Spleen (tissue), 11 donors: Measurements from ENCODE around the gene EDDM3A. TPM values are rescaled to one million over a fixed set of nuclear protein-coding genes. Genes with fewer than 3 reads are reported as not detected.
"Not testable (repeated sequence)": the region's sequence is repeated elsewhere in the genome, so short reads cannot be mapped to it uniquely, and the experiment has no call there.

Experiments
- DNase-seq: peaks from one replicate; pipeline ENCODE4 v3.0.0-alpha.2; 2020
- H3K27ac ChIP-seq, 8 donors: fragments of 200-600 bp; sonication (generic) in 7 of 8; 1 replicate in 4 of 8; 2 replicates in 4 of 8; pipeline versions ENCODE4 v1.5.0 to v1.8.0; 2016 to 2021; ENCODE audit warnings: inconsistent platforms in 4 of 8, mild to moderate bottlenecking in 4 of 8, moderate library complexity in 1 of 8
- H3K27me3 ChIP-seq, 7 donors: fragments of 200-600 bp; sonication (generic) in 6 of 7; replicated peaks in 1 of 7; 1 replicate in 4 of 7; 2 replicates in 3 of 7; pipeline versions ENCODE4 v1.5.0 to v1.8.0; 2016 to 2021; ENCODE audit warnings: inconsistent platforms in 3 of 7, mild to moderate bottlenecking in 1 of 7
- H3K36me3 ChIP-seq, 6 donors: fragments of 200-600 bp; sonication (generic) in 5 of 6; 1 replicate in 4 of 6; 2 replicates in 2 of 6; pipeline versions ENCODE4 v1.5.0 to v1.8.0; 2016 to 2021; ENCODE audit warnings: inconsistent platforms in 2 of 6
- H3K4me1 ChIP-seq, 6 donors: fragments of 200-600 bp; sonication (generic) in 5 of 6; 1 replicate in 3 of 6; 2 replicates in 3 of 6; pipeline versions ENCODE4 v1.5.0 to v1.8.0; 2016 to 2021; ENCODE audit warnings: inconsistent platforms in 3 of 6
- H3K4me3 ChIP-seq, 8 donors: fragments of 200-600 bp; sonication (generic) in 7 of 8; 1 replicate in 4 of 8; 2 replicates in 4 of 8; pipeline versions ENCODE4 v1.5.0 to v1.8.0; 2016 to 2021; ENCODE audit warnings: inconsistent platforms in 4 of 8, mild to moderate bottlenecking in 4 of 8, moderate library complexity in 2 of 8
- H3K9me3 ChIP-seq, 8 donors: fragments of 200-600 bp; sonication (generic) in 7 of 8; 1 replicate in 4 of 8; 2 replicates in 4 of 8; pipeline versions ENCODE4 v1.5.0 to v1.8.0; 2016 to 2021; ENCODE audit warnings: inconsistent platforms in 4 of 8
- POLR2A ChIP-seq, 3 donors: fragments of 450-650 bp; IDR thresholded peaks; one replicate each; pipeline ENCODE4 v1.5.1; 2017; ENCODE audit warnings: antibody characterized with exemption in 3 of 3, mild to moderate bottlenecking in 1 of 3
- POLR2AphosphoS5 ChIP-seq, 3 donors: sonication (generic); formaldehyde crosslinking; IDR thresholded peaks; one replicate each; pipeline ENCODE4 v1.5.1; 2017; ENCODE audit warnings: antibody characterized with exemption in 3 of 3
- WGBS, 5 donors: extraction: QIAGEN DNeasy Blood & Tissue Kit in 3 of 5; methylation state at CpG; one replicate each; pipeline versions ENCODE4 v1.1.5 to v1.1.7; 2013 to 2018; 5-methylcytosine and 5-hydroxymethylcytosine counted together
- intact Hi-C: fragments of 100-400 bp; cut with DNase I; formaldehyde crosslinking; loops from one replicate; pipeline ENCODE4 v1.15.0; 2023; ENCODE audit warnings: low total_unique reads
- polyA plus RNA-seq, 3 donors: library from polyadenylated mRNA; stranded (reverse); fragments of 200-250 nt; gene quantifications; one replicate each; pipeline ENCODE4 v1.2.1, GENCODE V29; 2013
- total RNA-seq, 7 donors: library from RNA; depleted of rRNA in 3 of 7; stranded (reverse); fragments of >200 nt in 3 of 7; fragmentation: NEBNext Ultra II Directional in 4 of 7; extraction: Animal tissue kit (Norgen Biotek cat#: 25700) in 4 of 7; gene quantifications; one replicate each; pipeline versions ENCODE4 v1.1.0 to v1.2.1, GENCODE V29; 2016 to 2021
- TF ChIP-seq, protein P1 (sequence below), 11 experiments: fragments of 200-600 bp in 7 of 11; fragments of 450-650 bp in 4 of 11; sonication (generic) in 4 of 11; IDR thresholded peaks in 8 of 11; conservative IDR thresholded peaks in 3 of 11; 1 replicate in 7 of 11; 2 replicates in 4 of 11; pipeline versions ENCODE4 v1.4.0 to v1.8.0; 2016 to 2021; ENCODE audit warnings: antibody characterized with exemption in 11 of 11, inconsistent platforms in 4 of 11, mild to moderate bottlenecking in 1 of 11
- donor health status: healthy with polysubstance abuse.
- donor health status: DM: no; HTN: no; CAD: no; lungs with moderate emphysema.
- donor health status: DM: no; HTN: no; CAD: no.
- donor health status: Bipolar disorder and iron deficiency.
- donor health status: healthy.
- donor health status: DM: no; HTN: no; CAD: no.
- donor health status: DM: yes; HTN: yes; CAD: no.

The EDDM3A gene
- total and polyA plus RNA-seq, 10 donors: 0.24 TPM; not detected in 9

DNA sequence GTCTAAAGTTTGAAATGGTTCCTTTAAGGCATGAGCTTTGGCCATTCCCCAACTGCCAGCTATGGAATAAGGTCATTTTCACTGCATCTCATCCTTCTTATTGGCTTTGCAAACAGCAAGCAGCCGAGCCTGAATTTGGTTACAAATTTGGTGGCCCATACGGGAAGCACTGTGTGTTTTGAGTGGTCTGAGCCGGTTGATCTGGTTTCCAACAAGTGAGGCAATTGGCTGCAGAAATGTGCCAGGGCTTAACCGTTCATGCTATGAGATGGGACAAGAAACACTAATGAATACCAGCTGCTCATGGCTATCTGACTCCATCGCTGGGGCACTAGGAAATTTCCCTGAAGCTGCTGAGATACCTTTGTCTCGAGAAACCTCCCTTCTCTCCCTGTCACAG lies 9.3 kb downstream of the EDDM3A start:
- WGBS, 5 donors: 65 to 91% (median 81%) methylated on average over 6 of the region's 6 CpGs
- H3K4me3 ChIP-seq: no peak overlapping the region
- H3K27ac ChIP-seq: no peak overlapping the region
- H3K27me3 ChIP-seq: no peaks in the 10 kb centered on the region
- intact Hi-C loops: no loop called here
- no peaks in the 10 kb centered on the region for H3K36me3 ChIP-seq
- H3K9me3 ChIP-seq: peaks cover 7 to 29% (median 18%) of the 10 kb centered on the region in 8 donors
- DNase-seq: no peak
- TF ChIP-seq, protein P1, sequence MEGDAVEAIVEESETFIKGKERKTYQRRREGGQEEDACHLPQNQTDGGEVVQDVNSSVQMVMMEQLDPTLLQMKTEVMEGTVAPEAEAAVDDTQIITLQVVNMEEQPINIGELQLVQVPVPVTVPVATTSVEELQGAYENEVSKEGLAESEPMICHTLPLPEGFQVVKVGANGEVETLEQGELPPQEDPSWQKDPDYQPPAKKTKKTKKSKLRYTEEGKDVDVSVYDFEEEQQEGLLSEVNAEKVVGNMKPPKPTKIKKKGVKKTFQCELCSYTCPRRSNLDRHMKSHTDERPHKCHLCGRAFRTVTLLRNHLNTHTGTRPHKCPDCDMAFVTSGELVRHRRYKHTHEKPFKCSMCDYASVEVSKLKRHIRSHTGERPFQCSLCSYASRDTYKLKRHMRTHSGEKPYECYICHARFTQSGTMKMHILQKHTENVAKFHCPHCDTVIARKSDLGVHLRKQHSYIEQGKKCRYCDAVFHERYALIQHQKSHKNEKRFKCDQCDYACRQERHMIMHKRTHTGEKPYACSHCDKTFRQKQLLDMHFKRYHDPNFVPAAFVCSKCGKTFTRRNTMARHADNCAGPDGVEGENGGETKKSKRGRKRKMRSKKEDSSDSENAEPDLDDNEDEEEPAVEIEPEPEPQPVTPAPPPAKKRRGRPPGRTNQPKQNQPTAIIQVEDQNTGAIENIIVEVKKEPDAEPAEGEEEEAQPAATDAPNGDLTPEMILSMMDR (IDR thresholded peaks at IDR 0.05 in 8 of 11, conservative IDR thresholded peaks at IDR 0.05 in 3 of 11): no peak
- TF ChIP-seq POLR2A (IDR thresholded peaks at IDR 0.05) (no peak), POLR2AphosphoS5 (IDR thresholded peaks at IDR 0.05) (no peak)
- H3K4me1 ChIP-seq: peaks cover 0 to 9% (median 0%) of the 10 kb centered on the region in 6 donors

DNA sequence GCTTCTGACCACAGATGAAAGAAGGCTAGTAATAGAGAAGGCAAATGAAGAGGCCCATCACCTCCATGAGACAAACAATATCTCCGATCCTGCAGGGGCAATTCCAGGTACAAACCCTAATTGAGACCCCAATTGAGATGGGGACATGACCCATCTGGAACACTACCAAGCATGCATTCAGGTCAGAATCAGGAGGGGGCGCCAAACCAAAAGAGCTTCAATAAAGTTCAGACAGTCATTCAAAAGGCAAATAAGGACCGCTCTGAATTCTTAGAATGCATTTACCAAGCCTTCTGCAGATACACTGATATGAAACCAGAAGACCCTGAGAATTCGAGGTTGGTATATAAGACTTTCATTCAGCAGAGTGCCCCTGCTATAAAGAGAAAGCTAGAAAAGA lies 12.3 kb downstream of the EDDM3A start:
- 28 to 57% (median 50%) methylated on average over 4 of the region's 4 CpGs for WGBS, 5 donors
- DNase-seq: no peak
- Histone ChIP-seq H3K36me3 (no peaks in the 10 kb centered on the region), H3K27me3 (no peaks in the 10 kb centered on the region), H3K4me1 (peaks cover 0 to 9% (median 0%) of the 10 kb centered on the region in 6 donors), H3K9me3 (peaks cover 0 to 7% (median 3%) of the 10 kb centered on the region in 8 donors), H3K4me3 (no peak overlapping the region), H3K27ac (no peak overlapping the region)
- intact Hi-C loops: no loop called here
- TF ChIP-seq, protein P1 (IDR thresholded peaks at IDR 0.05 in 8 of 11, conservative IDR thresholded peaks at IDR 0.05 in 3 of 11): peak in 9 of 11 experiments; percentile 17 to 67 (median 53)
- no peak for TF ChIP-seq POLR2A (IDR thresholded peaks at IDR 0.05)

DNA sequence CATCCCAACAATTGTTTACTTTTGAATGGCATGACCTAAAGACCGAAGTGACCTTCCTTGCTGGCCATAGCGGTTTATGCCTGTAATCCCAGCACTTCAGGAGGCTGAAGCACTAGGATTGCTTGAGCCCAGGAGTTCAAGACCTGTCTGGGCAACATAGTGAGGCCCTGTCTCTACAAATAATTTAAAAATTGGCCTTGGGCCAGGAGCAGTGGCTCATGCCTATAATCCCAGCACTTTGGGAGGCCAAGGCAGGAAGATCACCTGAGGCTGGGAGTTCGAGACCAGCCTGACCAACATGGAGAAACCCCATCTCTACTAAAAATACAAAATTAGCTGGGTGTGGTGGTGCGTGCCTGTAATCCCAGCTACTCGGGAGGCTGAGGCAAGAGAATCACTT lies 13.8 kb downstream of the EDDM3A start:
- 86 to 93% (median 89%) methylated on average over 5 of the region's 5 CpGs for WGBS, 5 donors
- H3K4me1 ChIP-seq, H3K4me3 ChIP-seq, H3K27me3 ChIP-seq, DNase-seq, H3K36me3 ChIP-seq, H3K27ac ChIP-seq, intact Hi-C loops, H3K9me3 ChIP-seq: not testable (repeated sequence)

DNA sequence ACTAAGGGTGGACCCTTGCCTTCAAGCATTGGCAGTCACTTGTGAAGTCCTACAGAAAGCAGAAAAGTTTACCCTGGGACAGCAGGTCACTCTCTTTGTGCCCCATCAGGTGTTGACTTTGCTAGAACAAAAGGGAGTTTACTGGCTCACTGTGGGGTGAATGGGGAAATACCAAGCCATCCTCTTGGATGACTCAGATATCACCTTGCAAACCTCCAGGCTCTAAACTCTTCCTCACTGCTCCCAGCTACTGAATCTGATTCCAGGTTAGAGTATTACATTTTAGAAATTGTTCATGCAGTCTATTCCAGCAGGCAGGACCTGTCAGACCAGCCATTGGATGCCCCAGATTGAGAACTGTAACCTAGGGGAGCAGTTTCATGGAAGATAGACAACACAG lies 15.3 kb downstream of the EDDM3A start:
- no peak for DNase-seq
- no peaks in the 10 kb centered on the region for H3K27me3 ChIP-seq
- intact Hi-C loops: no loop called here
- H3K36me3 ChIP-seq: no peaks in the 10 kb centered on the region
- H3K9me3 ChIP-seq: no peaks in the 10 kb centered on the region
- TF ChIP-seq, protein P1 (IDR thresholded peaks at IDR 0.05 in 8 of 11, conservative IDR thresholded peaks at IDR 0.05 in 3 of 11): no peak
- TF ChIP-seq POLR2AphosphoS5 (IDR thresholded peaks at IDR 0.05) (no peak), POLR2A (IDR thresholded peaks at IDR 0.05) (no peak)
- H3K4me1 ChIP-seq: peaks cover 0 to 13% (median 2%) of the 10 kb centered on the region in 6 donors
- H3K4me3 ChIP-seq: no peak overlapping the region
- H3K27ac ChIP-seq: no peak overlapping the region

DNA sequence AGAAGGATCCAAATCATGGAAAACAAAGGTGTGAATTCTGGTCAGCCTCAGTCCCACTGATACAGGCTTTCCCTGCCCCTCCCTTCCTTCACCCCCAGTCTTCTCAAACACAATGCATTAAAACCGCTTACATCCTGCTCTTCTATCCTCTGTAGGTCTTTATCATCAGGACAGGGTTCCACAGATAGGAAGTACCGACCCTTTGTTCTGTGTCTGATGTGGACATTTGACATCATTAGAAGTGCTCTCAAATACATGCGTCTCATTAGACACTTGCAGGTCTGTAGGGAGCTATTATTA lies 22.9 kb downstream of the EDDM3A start:
- Histone ChIP-seq H3K4me3 (no peak overlapping the region), H3K27ac (no peak overlapping the region), H3K4me1 (peaks cover 0 to 4% (median 0%) of the 10 kb centered on the region in 6 donors), H3K36me3 (no peaks in the 10 kb centered on the region), H3K27me3 (no peaks in the 10 kb centered on the region), H3K9me3 (no peaks in the 10 kb centered on the region)
- TF ChIP-seq, protein P1 (IDR thresholded peaks at IDR 0.05 in 8 of 11, conservative IDR thresholded peaks at IDR 0.05 in 3 of 11): no peak
- TF ChIP-seq POLR2A (IDR thresholded peaks at IDR 0.05) (no peak), POLR2AphosphoS5 (IDR thresholded peaks at IDR 0.05) (no peak)
- DNase-seq: no peak
- intact Hi-C loops: no loop called here
- 60 to 90% (median 83%) methylated on average over 3 of the region's 3 CpGs for WGBS, 5 donors
